Measurements from ENCODE around the gene EHMT2.

DNA sequence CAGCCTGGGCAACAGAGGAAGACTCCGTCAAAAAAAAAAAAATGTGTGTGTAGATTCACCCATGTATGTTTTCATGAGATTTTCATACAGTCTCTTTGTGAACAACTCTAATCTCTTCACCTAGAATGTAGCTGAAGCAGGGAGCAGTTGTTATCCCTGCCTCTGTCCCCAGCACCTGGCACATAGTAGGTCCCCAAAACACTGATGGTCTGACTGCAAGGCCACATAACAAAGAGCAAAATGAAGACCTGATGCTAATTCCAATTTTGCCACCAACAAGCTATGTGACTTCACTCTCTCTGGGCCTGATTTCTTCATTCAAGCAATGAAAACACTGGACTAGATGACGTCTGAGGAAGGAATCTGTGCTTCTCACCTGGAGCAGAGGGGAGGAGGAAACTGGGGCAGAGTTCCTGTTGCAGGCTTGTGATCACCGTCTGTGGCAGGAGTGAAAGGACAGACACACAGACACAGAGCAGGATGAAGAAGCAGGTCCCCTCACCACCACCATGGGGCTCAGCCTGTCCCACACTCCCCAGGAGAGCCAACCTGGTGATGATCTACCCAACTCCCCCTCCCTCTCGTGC is 23.3 kb downstream of the EHMT2 start:
- TF ChIP-seq, protein P1, sequence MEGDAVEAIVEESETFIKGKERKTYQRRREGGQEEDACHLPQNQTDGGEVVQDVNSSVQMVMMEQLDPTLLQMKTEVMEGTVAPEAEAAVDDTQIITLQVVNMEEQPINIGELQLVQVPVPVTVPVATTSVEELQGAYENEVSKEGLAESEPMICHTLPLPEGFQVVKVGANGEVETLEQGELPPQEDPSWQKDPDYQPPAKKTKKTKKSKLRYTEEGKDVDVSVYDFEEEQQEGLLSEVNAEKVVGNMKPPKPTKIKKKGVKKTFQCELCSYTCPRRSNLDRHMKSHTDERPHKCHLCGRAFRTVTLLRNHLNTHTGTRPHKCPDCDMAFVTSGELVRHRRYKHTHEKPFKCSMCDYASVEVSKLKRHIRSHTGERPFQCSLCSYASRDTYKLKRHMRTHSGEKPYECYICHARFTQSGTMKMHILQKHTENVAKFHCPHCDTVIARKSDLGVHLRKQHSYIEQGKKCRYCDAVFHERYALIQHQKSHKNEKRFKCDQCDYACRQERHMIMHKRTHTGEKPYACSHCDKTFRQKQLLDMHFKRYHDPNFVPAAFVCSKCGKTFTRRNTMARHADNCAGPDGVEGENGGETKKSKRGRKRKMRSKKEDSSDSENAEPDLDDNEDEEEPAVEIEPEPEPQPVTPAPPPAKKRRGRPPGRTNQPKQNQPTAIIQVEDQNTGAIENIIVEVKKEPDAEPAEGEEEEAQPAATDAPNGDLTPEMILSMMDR (IDR thresholded peaks at IDR 0.05; ENCODE audit: low read depth, low read length, missing input control) = no peak
- TF ChIP-seq EGR1 (IDR thresholded peaks at IDR 0.05; ENCODE audit: low read depth in 2 of 2) (no peak), GABPA (IDR thresholded peaks at IDR 0.05 in 1 of 2, conservative IDR thresholded peaks at IDR 0.05 in 1 of 2) (no peak), TAF1 (conservative IDR thresholded peaks at IDR 0.05) (no peak)
- TF ChIP-seq, protein P2, sequence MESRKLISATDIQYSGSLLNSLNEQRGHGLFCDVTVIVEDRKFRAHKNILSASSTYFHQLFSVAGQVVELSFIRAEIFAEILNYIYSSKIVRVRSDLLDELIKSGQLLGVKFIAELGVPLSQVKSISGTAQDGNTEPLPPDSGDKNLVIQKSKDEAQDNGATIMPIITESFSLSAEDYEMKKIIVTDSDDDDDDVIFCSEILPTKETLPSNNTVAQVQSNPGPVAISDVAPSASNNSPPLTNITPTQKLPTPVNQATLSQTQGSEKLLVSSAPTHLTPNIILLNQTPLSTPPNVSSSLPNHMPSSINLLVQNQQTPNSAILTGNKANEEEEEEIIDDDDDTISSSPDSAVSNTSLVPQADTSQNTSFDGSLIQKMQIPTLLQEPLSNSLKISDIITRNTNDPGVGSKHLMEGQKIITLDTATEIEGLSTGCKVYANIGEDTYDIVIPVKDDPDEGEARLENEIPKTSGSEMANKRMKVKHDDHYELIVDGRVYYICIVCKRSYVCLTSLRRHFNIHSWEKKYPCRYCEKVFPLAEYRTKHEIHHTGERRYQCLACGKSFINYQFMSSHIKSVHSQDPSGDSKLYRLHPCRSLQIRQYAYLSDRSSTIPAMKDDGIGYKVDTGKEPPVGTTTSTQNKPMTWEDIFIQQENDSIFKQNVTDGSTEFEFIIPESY (IDR thresholded peaks at IDR 0.05) = no peak
- TF ChIP-seq, protein P3, sequence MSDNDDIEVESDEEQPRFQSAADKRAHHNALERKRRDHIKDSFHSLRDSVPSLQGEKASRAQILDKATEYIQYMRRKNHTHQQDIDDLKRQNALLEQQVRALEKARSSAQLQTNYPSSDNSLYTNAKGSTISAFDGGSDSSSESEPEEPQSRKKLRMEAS (IDR thresholded peaks at IDR 0.05) = no peak

Measured in liver (tissue), 3 donors.